Thyroid gland (tissue), 4 donors: ENCODE data around the gene TMEM167A.

Experiments
- CTCF ChIP-seq, 6 experiments: fragments of 200-600 bp in 3 of 6; fragments of 450-650 bp in 3 of 6; sonication (generic) in 3 of 6; IDR thresholded peaks; one replicate each; pipeline ENCODE4 v1.5.1; 2016 to 2019; ENCODE audit warnings: antibody characterized with exemption in 6 of 6, mild to moderate bottlenecking in 2 of 6, inconsistent platforms in 1 of 6, moderate library complexity in 1 of 6
- POLR2A ChIP-seq, 2 donors: fragments of 450-650 bp; IDR thresholded peaks; one replicate each; pipeline ENCODE4 v1.6.1; 2017; ENCODE audit warnings: antibody characterized with exemption in 2 of 2, mild to moderate bottlenecking in 2 of 2, moderate library complexity in 1 of 2

- no peak for TF ChIP-seq CTCF (IDR thresholded peaks at IDR 0.05)
- no peak for TF ChIP-seq POLR2A (IDR thresholded peaks at IDR 0.05)
Observed at GRCh38 chr5:83050723-83051340, 26.4 kb downstream of the TMEM167A start.
